NCI-H748 treated with DMSO at 0.1 percent for 48 hours (cell line): ENCODE data around the gene CALML3.

Source experiments
- DNase-seq: peaks from one replicate; lab custom pipeline; 2025; lab: John Stamatoyannopoulos, UW

Gene CALML3

DNA sequence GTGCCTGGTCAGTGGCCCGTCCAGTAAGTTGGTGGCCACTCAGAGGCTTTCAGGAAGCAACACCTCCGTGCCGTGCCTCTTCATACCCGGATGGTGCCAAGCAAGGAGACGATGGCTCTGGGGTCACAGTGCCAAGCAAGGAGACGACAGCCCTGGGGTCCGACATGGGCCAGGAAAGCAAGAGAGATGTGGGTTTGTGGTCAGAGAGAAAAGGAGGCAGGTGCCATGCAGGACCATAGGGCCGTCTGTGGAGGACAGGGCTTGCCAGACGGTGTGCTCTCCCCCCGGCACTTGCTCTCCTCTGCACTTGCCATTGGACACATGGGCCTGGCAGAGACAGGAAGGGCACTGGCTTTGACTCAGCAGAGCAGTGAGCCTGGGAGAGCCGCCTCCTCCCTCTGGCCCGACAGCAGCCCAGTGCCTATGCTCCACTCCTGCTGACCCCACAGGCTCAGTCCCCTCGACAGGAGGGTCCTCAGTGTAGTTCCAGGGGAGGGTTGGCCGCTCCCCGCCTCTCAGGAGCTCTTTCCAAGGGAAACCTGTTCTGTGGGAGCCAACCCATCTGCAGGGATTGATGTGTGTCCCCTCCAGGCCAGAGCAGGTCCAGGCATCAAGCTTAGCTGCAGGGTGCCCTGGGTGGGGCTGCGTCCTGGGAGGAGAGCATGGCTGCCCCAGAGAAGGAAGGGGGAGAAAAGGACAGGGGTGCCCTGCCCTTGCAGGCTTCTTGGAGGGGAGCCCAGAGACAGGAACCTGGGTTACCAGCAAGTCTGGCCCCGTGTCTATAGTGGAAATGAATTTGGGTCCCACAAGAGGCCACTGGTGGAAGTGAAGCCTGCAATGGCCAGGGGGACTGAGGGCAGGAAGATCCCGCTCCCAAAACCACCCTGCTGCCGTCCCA, 17.8 kb upstream of the CALML3 start:
- DNase-seq, result no peak

DNA sequence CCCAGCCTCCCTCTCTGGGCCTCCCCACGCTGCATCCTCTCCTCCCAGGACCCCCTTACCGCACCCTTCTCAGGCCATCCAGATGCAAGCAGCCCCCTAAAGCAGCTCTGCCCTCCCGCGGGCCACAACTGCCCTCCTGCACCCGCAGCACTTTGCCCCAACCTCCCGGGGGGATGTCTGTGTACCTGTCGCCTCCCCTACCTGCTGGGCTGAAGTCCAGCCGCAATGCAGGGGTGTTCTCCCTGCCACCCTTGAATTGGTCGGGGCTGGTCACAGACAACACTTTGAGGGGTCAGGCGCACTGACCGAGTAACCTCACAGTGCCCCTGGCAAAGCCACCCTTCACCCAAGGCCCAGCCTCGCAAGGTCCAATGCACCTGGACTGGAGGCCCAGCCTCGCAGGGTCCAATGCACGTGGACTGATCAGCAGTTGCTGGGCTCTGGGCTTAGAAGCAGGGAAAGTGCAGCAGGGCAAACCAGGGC, 17.1 kb upstream of the CALML3 start:
- no peak for DNase-seq

DNA sequence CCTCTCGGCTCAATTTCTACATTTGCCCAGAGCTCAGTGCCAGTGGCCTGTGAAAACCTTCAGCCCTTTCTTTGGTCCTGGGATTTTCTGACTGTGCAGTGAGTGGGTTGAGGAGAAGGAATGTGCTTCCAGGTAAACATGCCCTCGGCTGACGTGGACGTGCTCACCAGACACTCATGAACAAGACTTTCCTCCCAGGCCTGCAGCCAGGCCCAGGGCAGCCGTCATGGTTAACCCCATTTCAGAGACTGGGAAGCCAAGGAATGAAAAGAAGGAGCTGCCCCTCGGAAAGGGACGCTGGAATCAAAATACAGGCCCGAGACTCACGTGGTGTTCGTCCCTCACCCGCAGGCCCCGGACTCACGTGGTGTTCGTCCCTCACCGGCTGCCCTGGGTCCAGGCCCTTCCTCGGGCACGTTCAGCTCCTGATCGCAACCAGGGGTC, 16.6 kb upstream of the CALML3 start:
- DNase-seq, result no peak

DNA sequence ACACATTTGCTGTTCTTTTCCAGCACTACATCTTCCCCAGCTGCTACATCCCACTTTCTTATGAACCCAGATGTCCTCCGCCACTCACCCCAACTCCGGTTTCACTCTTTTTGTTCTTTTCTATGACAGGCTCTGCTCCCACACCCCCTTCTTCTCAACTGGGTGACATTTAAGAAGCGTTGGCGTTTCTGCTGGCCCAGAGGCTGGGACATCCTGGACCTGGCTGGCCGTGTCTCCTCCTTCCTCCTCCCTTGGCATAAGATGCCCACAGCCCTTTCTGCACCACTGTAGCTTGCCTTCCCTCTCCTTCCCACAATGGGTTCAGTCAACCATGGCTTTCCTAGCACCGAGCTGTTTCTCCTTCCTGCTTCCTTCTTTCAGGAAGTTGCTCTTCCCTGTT, 16.0 kb upstream of the CALML3 start:
- DNase-seq, result no peak

DNA sequence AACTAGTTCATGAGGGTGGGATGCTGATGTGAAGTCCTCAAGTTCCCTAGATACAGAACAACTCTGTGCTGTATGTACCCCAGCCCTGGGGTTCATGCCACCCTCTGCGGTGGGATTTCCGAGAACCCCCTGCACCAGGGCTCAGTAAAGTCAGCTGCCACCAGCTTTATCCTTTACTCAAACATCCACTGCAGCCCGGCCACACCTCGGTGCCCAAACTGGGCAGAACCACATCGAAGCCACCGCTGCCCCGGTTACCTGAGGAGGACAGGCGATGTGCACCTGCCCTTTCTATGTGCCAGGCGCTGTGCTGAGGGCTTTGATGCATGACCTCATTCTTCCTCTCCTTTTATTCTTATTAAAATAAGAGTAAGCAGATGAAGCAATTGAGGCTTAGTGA, 15.5 kb upstream of the CALML3 start:
- no peak for DNase-seq

DNA sequence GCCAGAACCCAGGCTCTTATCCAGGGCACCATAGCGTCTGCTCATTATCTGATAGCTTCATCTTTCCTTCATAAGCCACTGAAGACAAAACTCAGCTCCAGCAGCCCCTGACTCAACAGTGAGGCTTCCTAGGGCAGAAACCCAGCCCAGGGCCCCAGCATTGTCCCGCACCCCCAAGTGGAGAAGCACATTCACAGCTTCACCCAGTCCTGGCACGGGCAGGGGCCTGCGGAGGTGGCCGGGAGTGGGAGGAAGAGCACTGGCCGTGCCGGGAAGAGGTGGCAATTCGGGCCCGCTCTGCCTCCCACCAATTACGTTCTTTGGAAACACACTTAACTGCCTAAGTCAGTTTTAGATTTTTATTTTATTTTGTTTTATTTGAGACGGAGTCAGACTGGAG, 15.1 kb upstream of the CALML3 start:
- no peak for DNase-seq

DNA sequence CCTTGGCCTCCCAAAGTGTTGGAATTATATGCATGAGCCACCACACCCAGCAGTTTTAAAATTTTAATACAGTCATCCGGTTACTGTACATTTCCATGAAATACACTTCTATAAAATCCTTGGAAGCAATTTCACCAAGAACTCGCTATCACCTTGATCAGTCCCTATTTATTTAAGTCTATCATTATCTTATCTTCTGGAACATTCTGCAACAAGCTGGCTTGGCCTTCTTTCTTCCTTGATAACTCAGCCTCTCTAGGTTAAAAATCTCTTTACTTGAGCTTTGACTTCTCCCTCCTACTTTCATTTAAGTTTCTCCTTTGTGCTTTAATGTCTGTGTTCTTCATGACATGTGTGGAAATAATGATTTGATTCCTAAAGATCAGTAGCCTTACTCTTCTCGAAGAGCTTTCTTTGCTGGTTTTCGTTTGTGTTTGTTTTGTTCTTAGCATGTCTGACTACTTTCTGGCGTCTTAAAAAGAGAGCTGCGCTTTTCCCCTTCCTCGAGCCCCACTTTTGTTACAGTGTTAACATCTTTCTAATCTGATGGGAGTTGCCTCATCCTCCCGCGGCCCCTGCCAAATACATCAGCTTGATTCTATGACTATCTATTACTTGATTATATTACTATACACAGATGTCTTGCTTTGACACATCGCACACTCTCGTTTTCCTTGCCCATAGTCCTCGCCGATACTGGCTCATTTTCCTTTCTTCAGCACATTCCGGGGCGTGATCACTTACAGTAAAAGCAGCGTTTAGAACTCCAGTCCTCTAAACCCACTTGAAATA, 14.3 kb upstream of the CALML3 start:
- DNase-seq, result no peak

DNA sequence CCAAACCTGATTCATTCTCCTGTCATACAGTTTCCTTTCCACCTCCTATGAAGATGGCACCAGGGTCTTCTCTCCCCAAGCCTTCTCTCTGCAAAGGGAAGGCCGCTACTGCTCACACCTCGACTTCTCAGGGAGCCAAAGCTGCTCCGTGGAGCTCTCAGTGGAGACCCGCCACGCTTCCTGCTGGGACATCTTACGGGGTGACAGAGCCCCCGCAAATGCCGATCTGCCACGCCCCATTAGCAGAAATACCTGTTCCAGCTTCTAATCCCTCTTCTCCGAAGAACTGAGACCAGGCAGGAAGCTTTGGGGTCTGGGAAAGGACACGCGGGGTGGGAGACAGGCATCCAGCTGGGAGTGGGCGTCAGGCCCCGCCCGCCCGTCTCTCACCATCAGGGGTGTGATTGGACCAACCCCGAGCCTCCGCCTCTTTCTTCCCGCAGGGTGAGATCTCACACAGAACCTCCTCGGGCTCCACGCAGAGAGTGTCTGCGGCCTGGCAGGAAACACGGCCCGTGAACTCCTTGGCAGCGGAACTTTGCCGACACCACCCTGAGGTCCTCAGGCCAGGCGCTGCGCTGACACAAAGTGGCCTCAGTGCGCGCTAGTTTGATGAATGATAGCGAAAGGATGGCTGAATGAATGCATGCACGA, 13.4 kb upstream of the CALML3 start:
- DNase-seq, result no peak

DNA sequence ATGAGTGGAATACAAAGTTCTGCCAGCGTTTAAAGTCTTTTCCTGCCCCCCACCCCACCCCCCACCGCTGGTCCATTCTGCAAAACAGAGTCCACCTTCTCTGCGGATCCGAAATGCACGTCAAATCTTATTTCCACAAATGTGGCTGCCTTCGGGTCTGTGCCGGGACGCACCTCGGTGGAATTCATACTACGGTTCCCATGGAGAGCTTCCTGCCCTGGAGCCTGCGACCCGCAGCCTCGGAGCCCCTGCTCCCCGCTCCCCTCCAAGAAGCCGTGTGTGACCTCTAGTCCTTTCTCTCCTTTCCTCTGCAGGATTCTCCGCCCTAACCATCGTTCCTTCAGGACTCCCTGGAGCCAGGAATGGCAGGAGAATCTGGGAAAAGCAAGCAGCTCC, 12.9 kb upstream of the CALML3 start:
- DNase-seq, result no peak

DNA sequence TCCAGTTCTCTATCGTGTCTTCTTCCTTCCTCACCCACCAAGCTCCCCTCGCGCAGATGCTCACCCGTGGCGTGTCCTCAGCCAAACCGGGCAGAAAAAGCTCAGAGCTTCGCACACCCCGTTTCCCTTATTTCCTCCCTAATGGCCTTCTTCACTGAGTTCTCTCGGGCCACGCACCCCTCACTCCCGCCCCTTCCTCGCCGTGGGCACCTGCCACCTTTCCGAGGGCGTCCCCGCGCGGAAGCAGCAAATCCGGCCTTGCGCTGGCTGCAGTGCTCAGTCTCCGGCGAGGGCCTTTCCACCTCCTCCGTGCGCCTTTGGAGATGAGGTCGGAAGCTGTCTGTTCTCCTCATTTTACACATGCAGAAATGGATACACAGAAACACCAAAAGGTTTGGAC, 12.4 kb upstream of the CALML3 start:
- no peak for DNase-seq

DNA sequence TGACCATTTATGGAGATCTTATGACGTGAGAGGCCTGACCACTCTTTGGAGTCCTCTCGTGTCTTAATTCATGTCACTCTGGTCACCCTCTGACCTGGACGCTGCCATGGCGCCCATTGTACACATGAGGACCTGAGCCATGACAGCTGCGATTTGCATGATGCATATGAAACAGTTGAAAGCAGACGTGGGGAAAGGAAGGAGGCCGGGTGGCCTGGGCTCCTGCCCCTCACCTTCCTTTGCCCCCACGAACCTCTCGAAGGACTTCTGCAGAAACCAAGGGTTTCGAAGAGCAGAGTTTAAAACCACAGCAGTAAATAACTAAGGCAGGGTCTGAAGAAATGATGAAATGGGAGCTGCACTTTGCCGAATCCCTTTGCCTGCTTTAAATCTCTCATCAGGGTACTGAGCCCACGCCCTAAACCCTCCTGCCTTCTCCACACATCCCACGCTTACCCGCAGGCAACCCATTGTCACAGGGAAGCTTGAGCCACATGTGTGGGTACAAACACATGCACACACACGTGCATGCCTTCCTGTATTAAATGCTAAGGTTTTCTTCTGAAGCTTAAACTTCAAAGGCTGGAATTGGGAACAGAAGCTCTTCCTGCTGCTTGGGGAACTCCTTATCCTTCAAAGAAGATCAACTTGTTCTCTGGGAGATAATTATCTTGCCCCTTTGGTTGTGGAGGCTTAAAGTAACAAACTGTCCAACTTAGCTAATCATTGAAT, 11.7 kb upstream of the CALML3 start:
- DNase-seq, result no peak

DNA sequence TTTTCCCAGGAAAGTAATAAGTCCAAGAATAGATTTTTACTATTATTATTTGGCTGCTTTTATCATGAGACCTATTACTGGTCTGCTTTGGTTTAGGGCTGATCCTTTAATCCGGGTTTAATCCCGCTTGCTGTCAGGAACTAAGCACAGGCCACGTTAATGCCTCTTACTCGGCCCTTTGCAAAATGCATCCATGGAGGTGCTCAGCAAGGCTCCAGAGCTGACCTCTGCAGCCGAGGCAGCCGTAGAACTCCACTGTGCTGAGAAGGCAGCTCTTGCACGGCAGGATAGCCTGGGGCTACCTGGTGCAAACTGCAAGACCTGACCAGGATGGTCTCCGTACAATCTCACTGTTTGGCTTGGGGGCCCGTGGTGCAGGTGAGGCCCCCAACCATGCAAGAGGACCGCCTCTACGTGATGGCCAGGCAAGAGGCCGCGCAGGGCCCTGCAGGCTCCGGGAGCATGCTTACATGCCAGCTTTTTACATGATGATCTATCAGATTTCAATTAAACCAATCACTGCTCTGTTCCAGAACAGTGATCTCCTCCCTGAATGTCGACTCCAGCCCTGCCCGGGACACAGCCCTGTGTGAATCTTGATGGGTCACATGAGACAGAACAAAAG, 10.4 kb upstream of the CALML3 start:
- DNase-seq, result no peak

DNA sequence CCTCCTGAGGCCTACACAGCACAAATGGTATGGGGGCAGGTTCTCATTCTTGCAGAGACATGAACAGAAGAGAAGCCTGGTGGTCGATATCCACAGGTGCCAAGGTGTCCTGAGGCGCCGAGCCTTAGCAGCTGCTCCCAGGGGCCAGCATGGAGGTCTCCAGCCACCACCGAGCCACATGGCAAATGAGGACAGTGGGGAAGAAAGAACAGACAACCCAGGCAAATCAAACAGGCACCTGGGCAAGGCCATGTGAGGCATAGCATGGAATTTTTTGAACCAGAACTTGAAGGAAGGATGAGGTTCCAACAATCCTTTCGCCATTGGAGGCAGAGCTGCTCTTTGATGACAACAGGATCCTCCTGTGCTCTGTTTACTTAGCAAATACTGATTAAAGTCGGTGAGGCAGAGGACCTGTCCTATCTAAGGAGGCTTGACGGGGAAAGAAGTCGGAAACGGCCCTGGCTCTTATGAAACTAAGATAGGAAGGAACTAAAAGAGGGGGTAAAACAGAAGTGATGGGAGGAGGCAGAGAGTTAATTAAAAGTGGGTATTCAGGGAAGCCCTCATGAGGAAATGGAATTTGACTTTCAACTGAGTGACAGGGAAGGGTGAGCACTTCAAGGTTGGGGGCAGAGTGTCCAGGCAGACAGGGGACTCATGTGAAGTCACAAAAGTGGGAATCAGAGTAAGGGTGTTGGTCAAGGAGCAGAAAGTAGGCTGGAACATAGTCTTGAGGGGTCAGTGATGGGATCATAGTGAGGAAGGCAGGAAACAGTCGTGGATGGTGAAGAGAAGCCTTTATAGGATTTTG, 8.6 kb upstream of the CALML3 start:
- no peak for DNase-seq

DNA sequence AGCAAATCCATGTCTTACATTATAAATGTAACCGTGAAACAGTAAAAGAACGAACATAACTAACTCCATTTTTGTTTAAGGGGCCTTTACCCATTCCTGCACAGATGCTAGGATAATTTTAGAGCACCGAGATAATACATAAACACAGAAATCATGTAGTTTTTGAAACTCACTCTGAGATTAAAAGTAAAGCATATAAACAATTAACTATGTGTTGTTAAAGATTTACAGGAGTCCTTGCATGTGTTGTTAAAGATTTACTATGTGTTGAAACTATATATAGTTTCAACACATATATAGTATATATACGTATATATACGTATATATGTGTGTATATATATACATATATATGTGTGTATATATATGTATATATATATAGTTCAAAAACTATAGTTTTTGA, 7.2 kb upstream of the CALML3 start:
- DNase-seq, result no peak

DNA sequence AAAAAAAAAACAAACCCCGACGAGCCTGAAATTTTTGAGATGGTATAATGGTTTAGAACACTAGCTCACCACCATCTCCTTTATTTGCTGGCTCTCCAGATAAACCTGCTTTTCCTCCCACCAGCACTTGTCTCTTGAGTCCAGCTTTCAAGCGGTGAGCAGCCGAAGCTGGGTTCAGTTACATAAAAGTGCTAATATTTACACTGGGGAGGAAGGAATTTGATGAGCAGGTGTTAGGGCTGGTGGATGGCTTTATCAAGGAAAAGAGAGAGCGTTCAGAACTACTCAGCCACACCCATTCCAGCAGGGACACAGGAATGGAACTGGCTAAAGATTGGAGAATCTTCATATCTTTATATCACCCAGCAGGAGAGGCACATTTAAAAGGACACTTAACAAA, 6.6 kb upstream of the CALML3 start:
- peak; percentile 87 for DNase-seq

DNA sequence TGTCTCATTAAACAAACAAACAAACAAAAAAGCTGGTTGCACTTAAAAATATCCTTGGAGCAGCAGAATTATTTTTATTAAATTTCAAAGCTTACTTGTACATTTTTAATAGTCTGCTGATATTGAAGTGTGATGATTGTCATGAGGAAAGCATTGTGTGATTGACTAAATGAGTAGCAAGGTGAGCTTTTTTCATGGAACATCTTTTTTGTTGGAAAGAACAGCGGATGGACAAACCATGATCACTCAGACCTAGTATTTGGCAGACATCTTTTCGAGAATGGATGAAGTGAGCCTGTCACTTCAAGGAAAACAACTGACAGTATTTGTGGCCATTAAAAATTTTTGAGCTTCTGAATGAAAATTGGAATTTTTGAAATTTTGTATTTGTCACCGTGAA, 5.7 kb upstream of the CALML3 start:
- no peak for DNase-seq

DNA sequence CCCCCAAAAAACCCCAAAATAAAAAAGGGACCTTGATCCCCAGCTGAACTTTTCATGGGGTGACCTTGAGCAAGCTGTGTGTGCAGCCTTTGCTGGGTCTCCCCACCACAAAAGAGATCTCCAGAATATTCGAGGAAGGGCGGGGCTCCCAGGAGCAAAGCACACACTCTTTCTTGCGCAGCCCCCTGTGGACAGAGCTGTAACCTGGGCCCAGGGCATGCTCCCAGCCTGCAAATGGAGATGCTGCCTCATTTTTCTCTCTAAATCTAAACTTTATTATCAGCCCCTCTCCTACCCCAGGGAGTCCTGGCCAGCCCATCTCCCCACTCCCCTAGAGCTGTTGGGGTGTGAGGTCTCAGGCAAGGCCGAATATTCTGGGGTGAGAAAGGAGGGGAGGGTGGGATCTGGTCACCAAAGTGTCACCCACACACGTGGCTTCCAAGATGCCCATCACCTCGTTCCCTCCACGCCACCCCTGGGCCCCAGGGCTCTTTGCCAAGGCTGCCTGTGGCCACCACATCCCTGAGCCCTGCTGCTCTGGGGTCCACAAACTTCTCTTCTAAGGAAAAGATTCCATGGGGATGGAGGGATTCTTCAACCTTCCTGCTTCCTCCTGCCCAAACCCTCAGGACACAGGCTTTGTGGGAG, 1.7 kb upstream of the CALML3 start:
- DNase-seq, result no peak

DNA sequence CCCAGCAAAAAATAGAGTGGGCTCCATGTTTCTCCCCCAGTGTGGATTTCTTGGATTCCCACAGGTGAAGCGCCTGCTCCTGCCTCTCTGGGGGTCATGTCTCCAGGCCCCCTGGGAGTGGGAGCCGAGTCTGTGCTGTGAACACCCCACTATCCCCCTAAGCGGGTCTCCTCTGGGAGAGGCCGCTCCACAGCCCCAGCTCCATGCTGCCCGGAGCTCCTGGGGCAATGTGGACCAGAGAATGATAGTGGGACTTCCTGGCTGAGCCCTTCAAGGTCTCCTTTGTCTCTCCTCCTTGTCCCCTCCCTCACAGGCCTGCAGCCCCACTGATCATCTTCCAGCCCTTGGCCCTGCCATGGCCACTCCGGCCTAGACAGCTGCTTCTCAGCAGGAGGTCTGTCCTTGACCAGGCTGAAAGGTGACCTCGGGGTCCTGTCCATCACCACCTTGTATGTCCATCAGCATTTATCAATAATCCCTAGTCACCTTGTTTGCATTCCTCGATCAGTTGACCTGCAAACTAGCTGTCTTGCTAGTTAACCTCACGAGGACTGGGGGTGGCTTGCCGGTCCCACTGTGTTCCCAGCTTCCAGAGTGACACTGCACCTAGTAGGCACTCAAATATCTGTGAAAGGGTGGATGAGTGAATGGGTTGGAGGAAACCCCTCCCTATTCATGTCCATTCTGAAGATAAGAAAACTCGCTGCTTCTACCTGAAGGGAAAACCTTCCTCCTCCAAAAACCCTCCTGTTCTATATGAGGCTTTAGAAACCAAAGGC, 776 bp upstream of the CALML3 start:
- DNase-seq, result no peak
